GM19099 (cell line): ENCODE data around the gene OR6B1.

Experiments
- POLR2A ChIP-seq: IDR thresholded peaks from 3 replicates; pipeline ENCODE4 v1.6.1; 2011; ENCODE audit warnings: low read depth; ENCODE audit not compliant: insufficient read length; ENCODE audit errors: extremely low read depth

The OR6B1 gene

DNA sequence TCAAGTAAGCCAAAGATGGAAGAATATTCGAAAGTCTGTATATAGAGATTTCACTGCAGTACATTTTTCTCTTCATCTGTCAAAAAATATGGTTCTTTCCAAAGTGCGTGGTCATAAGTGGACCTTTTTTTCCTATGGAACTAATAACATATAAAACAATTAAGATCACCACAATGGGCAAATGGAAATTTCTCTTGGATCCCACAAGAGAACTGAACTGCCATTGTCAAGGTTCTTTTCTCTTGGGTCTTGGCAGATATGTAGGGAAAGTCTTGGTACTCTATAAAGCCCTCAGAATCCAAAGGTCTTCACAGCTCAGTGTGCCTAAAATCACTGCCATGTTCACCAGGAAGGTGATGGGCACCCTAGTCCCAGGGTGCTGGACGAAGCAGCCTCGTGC is at the start of gene OR6B1:
OR6B1 (plus strand) TSS at position 301 of the 400 bp plus-strand sequence. CDS start 3,677 bp downstream, outside the sequence.
- TF ChIP-seq POLR2A, result no peak

DNA sequence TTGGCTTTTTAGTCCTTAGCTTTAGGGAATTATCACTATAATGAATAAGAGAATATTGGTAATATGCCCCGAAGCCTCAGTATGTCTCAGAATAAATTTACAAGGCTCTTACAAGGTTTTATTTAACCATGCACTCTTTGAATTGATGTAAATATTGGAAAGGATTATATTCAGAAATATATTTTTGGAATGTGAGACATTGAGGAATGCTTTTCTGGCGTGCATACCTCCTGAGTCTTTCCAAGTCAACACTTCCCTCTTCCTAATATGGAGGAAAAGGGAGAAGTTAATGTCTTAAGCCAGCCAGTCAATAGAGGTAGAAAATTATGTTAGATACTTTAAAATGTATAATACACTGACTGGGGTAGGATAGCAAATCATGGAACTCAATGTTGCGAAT is 46.7 kb upstream of the OR6B1 start:
- TF ChIP-seq POLR2A, result no peak

DNA sequence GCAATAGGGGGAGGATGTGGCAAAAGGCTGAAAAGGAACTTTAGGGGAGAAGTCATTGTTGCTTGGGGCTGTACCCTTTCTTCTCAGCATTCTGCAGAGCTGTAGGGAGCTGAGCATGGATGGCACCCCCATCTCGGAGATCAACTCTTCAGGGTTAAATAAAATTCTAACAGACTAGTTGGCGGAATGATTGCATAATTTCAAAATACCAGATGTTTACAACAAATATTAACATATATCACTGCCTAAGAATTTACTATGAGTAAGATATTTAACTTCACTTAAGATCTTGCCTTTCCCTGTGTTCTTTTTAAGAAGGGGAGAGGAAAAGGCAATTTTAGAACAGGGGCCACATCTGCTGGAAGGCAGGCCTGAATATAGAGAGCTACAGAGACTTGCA is 46.0 kb upstream of the OR6B1 start:
- TF ChIP-seq POLR2A, result no peak

DNA sequence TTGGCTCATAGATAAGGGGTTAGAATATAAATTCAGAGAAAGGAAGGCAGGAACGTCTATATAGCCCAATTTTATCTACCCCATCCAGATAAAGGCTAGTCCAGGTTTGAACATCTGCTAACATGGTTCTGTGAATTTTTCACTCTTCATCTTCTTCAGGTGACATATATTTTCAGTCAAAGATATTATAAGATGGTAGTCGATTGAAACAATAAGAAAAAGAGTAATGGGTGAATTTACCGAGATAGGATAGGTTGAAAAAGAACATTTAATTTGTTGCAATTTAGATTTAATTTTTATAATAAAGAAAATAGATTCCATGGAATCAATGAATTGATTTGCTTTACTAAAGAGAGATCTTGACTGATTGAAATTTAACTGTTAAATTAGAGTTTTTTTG is 45.6 kb upstream of the OR6B1 start, which contains the start of gene OR2F1:
OR2F1 (plus strand) TSS at position 301 of the 400 bp plus-strand sequence. CDS start 5,127 bp downstream, outside the sequence.
- TF ChIP-seq POLR2A, result no peak

DNA sequence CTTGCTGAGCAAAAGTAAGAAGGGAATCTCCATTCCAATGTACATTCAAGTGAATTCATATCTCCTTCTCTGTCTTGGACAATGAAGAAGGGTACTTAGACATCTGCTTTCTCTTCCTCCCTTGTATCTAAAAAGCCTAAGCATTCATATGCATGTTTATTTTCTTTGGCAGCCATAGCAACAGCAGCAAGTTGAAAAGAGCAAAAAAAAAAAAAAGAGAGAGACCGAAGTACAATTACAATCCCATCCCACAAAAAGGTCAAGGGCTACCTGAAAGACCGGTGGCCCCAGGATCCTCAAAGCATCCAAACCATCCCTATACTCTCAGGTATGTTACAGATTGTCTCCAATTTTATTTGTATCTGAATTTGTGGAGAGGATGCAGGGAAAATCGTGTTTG is 41.3 kb upstream of the OR6B1 start:
- no peak for TF ChIP-seq POLR2A

DNA sequence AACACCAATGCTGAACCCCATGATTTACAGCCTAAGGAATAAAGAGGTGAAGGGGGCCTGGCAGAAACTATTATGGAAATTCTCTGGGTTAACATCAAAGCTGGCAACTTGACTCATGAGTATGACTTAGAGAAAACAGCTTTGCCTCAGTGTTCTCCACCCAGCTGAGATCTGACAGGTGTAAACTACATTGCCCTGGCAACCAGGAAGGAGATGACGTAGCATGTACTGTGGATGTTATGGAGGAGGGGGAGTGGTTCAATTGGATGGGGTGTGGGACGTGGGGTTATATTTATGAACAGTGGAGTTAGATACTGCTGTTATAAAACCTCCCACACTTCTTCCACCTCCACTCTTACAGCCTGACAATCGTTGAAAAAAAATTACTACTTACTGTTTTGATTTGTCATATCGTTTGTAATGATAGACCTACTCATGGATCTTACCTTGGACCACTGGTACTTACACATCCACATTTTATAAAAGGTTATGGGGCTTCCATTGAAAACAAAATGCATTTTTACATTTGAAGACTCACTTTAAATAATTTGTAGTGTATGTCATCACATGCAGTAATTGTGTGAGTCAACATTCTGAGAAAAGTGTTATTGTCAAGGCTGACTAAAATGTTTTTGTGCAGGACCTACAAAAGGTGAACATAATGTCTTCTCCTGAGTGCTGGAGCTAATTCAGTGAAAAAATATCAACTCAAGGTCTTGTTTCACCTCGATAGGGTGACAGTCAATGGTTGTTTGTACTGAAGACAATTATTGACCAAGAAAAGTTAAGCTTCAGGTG is 39.1 kb upstream of the OR6B1 start:
- no peak for TF ChIP-seq POLR2A

DNA sequence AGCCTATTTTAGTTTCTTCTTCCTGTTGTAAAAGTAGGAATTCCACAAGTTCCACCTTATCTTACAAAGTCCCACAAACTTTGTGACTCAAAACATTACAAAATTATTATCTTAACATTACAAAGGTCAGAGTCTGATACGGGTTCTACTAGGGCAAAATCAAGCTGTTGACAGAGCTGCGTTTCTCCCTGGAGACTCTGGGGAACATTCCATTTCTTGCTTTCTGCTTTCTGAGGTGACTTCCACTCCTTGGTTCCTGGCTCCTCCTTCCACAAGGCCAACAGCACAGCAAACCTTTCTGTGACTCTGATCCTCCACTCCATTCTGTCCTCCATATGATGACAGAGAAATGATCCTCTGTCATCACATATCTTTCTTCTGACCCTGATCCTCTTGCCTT is 34.8 kb upstream of the OR6B1 start:
- TF ChIP-seq POLR2A, result no peak

DNA sequence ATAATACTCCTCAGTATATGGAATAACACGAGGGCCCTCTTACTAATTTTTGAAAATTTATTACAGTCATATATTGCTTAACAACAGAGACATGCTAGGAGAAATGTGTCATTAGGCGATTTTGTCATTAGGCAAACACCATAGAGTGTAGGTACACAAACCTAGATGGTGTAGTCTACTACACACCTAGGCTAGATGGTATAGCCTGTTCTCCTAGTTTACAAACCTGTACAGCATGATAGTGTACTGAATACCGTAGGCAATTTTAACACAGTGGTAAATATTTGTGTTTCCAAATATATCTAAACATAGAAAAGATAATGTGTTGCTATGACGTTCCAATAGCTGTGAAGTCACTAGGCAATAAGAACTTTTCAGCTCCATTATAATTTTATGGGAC is 32.7 kb upstream of the OR6B1 start:
- TF ChIP-seq POLR2A, result no peak

DNA sequence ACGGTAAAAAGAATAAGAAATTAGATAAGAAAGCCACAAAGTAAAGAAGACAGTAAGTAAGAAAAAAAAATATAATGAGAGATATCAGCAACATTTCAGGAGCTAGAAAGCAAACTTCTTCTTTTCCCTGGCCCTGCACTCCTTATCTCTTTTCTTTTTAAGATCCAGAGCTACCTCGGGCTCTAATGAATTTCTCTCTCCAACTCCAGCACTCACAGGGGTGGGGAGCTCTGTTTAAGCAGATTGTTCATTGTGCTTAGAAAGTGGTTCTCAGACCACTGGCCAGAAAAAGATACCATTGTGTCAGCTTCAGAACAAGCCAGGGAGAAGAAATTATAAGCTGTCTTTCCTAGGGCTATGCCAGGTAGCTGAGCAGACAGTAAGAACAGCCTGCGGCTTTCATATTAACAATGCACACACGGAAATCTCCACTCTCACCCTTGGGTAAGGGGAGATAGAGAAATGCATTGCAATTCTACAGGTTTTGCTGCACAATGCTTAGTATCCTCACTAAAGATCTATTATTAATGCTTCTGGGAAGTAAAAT is 26.2 kb upstream of the OR6B1 start:
- no peak for TF ChIP-seq POLR2A

DNA sequence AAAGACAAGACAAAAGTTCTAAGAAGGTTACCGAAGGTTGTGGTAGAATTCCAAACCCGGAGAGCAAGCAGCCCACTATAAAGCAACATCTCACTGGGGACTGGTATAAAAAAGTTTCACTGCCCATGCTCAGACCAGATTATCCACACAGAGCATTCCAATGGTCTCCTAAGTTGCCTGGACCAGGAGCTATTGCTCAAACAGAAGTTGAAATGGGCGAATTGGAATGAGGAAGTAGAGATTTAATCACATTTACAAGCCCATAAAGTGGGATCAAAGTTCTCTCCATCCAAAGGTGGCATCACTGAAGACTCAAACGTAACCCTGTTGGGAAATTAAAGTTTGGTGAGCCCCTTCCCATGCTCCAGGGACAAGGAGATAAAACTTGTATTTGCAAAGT is 25.7 kb upstream of the OR6B1 start:
- no peak for TF ChIP-seq POLR2A

DNA sequence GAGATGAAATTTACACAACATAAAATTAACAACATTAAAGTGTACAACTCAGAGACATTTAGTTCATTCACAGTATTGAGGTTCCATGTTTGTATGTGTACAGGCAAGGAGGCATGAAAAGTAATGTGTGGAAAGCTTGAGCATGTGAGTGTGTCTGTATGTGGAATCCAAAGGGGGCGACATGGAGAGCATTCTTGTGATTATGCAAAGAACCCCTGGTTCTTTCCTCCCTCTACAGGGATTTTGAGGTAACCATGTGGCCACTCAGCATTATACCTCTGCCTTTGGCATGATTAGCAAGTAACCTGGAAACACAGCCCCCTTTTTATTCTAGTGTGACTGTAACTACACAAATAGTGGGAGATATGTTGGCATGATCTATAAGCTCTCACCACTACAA is 24.5 kb upstream of the OR6B1 start:
- TF ChIP-seq POLR2A, result no peak

DNA sequence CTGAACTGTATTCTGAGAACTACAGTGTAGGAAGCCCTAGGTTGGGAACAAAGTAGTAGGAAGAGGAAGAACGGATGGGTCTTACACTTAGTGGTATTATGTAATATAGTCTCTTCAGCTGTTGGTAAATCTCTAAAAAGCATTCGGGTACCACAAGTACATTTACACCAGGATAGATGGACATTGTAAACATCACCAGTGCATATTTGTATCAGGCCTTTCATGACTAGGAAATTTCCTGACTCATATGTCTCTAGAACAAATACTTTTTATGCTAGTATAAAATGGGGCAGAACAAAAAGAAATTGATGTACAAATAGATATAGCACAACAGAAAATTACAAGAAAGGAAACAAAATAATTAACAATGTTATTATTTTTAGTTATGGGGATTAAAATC is 21.5 kb upstream of the OR6B1 start:
- no peak for TF ChIP-seq POLR2A

DNA sequence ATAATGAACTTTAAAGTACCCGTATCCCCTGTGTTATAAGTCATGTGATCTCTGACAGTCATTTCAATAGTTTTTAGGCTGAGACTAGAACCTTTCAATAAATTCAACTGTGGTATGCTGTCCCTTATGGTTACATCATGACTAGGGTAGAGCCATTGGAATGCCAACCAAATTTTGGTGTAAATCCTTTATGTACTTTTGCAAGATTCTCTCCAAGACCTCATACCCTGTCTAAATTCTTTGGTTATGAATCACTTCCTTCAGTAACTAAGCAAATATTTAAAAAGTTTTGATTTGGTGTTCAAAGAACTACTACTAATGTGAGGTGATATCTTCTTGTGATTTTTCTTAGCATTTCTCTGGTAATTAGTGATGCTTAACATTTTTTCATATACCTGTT is 20.8 kb upstream of the OR6B1 start:
- TF ChIP-seq POLR2A, result no peak

DNA sequence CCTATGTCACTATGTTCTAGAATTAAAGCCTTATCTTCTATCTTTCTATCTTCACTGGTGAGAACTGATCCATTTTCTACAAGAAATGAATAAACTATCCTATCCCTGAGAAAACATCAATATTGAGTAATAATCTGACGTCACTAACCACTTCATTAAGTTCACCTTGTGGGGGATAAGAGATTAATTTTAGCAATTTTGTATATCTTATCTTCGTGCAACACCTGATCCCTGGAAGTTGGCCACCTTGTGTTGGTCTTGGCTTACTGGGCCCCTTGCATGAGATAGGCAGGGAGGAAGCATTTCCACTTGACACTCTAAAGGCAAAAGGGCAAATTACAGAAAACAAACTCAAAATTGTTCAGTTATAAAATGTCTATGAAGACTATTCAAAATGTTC is 20.1 kb upstream of the OR6B1 start:
- TF ChIP-seq POLR2A, result no peak

DNA sequence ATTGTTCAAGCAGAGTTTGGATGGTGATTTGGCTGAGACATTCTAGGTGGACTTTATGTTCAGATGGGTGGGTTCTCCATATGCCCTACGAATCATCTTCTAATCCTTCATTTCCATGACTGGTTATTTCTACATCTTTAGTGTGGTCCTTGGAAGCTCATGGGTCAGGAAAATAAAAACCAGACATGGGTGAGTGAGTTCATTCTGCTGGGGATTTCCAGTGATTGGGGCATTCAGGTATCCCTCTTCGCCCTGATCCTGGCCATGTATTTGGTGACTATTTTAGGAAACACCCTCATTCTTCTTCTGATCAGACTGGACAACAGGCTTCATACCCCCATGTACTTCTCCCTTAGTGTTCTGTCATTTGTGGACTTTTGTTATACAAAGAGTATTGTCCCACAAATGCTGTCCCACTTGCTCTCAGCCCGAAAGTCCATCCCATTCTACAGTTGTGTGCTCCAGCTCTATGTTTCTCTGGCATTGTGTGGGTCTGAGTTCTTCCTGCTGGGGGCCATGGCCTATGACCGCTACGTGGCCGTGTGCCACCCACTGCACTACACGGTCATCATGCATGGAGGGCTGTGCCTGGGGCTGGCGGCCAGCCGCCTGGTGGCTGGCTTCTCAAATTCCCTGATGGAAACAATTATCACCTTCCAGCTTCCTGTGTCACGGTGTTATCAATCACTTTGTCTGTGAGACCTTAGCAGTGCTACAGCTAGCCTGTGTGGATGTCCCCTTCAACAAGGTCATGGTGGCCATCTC is 19.2 kb upstream of the OR6B1 start:
- TF ChIP-seq POLR2A, result no peak

DNA sequence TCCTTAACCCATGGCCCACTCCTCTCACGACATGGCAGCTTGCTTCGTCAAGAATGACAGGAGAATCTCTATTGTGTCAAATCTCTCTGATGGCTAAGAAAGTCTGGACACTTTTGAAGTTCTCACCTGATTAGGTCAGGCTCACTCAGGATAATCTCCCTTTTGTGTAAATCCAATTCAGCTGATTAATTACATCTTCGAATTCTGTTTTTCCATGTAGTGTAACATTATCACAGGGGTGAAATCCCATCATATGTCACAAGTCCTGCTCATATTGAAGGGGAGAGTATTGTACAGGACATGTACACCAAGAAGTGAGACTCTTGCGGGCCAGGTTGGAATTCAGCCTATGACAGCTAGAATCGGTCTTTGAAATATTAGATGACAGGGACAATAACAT is 16.2 kb upstream of the OR6B1 start:
- no peak for TF ChIP-seq POLR2A
